ENCODE data around the gene SUN3. TPM values are rescaled to one million over a fixed set of nuclear protein-coding genes. Genes with fewer than 3 reads are reported as not detected.

SUN3 gene
- total and polyA plus RNA-seq, 2 of the 13 experiments (the other 11 are each of a cell fraction or from before 2014, with no cell fraction given) = not detected

DNA sequence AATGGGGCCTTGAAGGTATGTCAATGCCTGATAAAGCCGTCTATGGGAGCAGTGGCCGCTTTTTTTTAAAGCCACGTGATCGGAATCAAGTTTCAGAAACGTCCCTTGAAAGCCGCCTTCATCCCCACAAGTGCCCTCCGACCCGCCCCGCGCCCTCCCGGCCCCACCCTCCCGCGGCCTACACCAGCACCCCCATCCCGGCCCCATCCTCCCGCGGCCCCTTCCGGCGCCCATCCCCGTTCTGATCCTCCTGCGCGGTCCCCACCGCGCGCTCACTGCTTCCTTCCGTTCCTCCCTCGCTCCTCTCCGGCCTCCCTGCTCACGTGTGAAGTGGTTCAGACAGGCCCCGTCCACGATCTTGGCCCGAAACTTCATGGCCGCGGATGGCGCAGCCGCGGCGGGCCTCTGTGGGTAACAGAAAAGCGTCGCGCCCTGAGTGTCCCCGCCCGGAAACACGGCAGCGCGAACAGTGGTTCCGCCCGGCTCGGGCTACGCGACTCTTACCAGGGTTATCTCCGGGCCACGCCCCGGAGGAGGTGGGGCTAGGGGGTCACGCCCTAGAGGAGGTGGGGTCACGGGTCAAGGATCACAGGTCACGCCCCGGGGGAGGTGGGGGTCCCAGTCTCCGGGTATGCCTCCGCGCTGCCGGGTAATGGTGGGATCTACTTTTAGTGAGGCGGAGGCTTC lies 49.6 kb downstream of the SUN3 start, which contains the start of gene HUS1 (continued):
- TF ChIP-seq MAFF (IDR thresholded peaks at IDR 0.05; ENCODE audit: low read depth, low read length) (no peak), GPBP1L1 (CRISPR knock-in tag; IDR thresholded peaks at IDR 0.05) (no peak), TRAFD1 (CRISPR knock-in tag; IDR thresholded peaks at IDR 0.05; ENCODE audit: borderline replicate concordance) (no peak), MEF2D (CRISPR knock-in tag; IDR thresholded peaks at IDR 0.05) (peak; percentile 31; the same call in 1 of the 2 replicates), SRSF9 (IDR thresholded peaks at IDR 0.05; ENCODE audit: borderline replicate concordance, insufficient read depth, low read depth, low read length, poor library complexity, severe bottlenecking) (no peak), HNRNPUL1 (IDR thresholded peaks at IDR 0.05; ENCODE audit: low read depth, low read length) (peak; percentile 89), ADNP (CRISPR knock-in tag; IDR thresholded peaks at IDR 0.05) (no peak), IRF1 (CRISPR knock-in tag; IDR thresholded peaks at IDR 0.05; ENCODE audit: low read depth) (no peak), YEATS2 (CRISPR knock-in tag; IDR thresholded peaks at IDR 0.05; ENCODE audit: borderline replicate concordance) (peak; percentile 94), U2AF1 (optimal IDR thresholded peaks at IDR 0.05; ENCODE audit: low read depth, low read length) (peak; percentile 91), ARID2 (CRISPR knock-in tag; IDR thresholded peaks at IDR 0.05; ENCODE audit: borderline replicate concordance) (no peak), ZBTB7A (CRISPR knock-in tag; IDR thresholded peaks at IDR 0.05) (peak; percentile 72; the same call in 1 of the 2 replicates), ZFP41 (CRISPR knock-in tag; IDR thresholded peaks at IDR 0.05; ENCODE audit: borderline replicate concordance) (no peak)
- TF ChIP-seq, protein P1, sequence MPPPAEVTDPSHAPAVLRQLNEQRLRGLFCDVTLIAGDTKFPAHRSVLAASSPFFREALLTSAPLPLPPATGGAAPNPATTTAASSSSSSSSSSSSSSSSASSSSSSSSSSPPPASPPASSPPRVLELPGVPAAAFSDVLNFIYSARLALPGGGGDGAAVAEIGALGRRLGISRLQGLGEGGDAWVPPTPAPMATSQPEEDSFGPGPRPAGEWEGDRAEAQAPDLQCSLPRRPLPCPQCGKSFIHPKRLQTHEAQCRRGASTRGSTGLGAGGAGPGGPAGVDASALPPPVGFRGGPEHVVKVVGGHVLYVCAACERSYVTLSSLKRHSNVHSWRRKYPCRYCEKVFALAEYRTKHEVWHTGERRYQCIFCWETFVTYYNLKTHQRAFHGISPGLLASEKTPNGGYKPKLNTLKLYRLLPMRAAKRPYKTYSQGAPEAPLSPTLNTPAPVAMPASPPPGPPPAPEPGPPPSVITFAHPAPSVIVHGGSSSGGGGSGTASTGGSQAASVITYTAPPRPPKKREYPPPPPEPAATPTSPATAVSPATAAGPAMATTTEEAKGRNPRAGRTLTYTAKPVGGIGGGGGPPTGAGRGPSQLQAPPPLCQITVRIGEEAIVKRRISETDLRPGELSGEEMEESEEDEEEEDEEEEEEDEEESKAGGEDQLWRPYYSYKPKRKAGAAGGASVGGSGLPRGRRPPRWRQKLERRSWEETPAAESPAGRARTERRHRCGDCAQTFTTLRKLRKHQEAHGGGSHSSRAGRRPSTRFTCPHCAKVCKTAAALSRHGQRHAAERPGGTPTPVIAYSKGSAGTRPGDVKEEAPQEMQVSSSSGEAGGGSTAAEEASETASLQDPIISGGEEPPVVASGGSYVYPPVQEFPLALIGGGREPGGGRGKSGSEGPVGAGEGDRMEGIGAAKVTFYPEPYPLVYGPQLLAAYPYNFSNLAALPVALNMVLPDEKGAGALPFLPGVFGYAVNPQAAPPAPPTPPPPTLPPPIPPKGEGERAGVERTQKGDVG (CRISPR knock-in tag; IDR thresholded peaks at IDR 0.05; ENCODE audit: borderline replicate concordance) = no peak
- TF ChIP-seq, protein P2, sequence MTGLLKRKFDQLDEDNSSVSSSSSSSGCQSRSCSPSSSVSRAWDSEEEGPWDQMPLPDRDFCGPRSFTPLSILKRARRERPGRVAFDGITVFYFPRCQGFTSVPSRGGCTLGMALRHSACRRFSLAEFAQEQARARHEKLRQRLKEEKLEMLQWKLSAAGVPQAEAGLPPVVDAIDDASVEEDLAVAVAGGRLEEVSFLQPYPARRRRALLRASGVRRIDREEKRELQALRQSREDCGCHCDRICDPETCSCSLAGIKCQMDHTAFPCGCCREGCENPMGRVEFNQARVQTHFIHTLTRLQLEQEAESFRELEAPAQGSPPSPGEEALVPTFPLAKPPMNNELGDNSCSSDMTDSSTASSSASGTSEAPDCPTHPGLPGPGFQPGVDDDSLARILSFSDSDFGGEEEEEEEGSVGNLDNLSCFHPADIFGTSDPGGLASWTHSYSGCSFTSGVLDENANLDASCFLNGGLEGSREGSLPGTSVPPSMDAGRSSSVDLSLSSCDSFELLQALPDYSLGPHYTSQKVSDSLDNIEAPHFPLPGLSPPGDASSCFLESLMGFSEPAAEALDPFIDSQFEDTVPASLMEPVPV (CRISPR knock-in tag; IDR thresholded peaks at IDR 0.05) = no peak
- TF ChIP-seq, protein P3, sequence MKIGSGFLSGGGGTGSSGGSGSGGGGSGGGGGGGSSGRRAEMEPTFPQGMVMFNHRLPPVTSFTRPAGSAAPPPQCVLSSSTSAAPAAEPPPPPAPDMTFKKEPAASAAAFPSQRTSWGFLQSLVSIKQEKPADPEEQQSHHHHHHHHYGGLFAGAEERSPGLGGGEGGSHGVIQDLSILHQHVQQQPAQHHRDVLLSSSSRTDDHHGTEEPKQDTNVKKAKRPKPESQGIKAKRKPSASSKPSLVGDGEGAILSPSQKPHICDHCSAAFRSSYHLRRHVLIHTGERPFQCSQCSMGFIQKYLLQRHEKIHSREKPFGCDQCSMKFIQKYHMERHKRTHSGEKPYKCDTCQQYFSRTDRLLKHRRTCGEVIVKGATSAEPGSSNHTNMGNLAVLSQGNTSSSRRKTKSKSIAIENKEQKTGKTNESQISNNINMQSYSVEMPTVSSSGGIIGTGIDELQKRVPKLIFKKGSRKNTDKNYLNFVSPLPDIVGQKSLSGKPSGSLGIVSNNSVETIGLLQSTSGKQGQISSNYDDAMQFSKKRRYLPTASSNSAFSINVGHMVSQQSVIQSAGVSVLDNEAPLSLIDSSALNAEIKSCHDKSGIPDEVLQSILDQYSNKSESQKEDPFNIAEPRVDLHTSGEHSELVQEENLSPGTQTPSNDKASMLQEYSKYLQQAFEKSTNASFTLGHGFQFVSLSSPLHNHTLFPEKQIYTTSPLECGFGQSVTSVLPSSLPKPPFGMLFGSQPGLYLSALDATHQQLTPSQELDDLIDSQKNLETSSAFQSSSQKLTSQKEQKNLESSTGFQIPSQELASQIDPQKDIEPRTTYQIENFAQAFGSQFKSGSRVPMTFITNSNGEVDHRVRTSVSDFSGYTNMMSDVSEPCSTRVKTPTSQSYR (CRISPR knock-in tag; IDR thresholded peaks at IDR 0.05; ENCODE audit: borderline replicate concordance) = peak; percentile 27; the same call in 1 of the 2 replicates

All from HepG2 (cell line).